Measurements from ENCODE around the gene CCL7.

CCL7 gene

GRCh38 chr17:34303606-34304005 is 33.6 kb downstream of the CCL7 start:
- TF ChIP-seq CTCF (IDR thresholded peaks at IDR 0.05; ENCODE audit: control insufficient read depth, insufficient read depth, low read depth, low read length, missing control alignments): no peak
- no peak overlapping the region for H3K4me3 ChIP-seq (ENCODE audit: control insufficient read depth, low read depth, low read length)
- no peak for DNase-seq (ENCODE audit: low read depth)

- no peak for DNase-seq (ENCODE audit: low read depth)
- no peak overlapping the region for H3K4me3 ChIP-seq (ENCODE audit: control insufficient read depth, low read depth, low read length)
- TF ChIP-seq CTCF (IDR thresholded peaks at IDR 0.05; ENCODE audit: control insufficient read depth, insufficient read depth, low read depth, low read length, missing control alignments): no peak
These were observed 35.0 kb downstream of the CCL7 start for GRCh38 chr17:34305061-34305460.

GRCh38 chr17:34305606-34306005 is 35.6 kb downstream of the CCL7 start:
- no peak overlapping the region for H3K4me3 ChIP-seq (ENCODE audit: control insufficient read depth, low read depth, low read length)
- TF ChIP-seq CTCF (IDR thresholded peaks at IDR 0.05; ENCODE audit: control insufficient read depth, insufficient read depth, low read depth, low read length, missing control alignments): no peak
- DNase-seq (ENCODE audit: low read depth): no peak

DNA sequence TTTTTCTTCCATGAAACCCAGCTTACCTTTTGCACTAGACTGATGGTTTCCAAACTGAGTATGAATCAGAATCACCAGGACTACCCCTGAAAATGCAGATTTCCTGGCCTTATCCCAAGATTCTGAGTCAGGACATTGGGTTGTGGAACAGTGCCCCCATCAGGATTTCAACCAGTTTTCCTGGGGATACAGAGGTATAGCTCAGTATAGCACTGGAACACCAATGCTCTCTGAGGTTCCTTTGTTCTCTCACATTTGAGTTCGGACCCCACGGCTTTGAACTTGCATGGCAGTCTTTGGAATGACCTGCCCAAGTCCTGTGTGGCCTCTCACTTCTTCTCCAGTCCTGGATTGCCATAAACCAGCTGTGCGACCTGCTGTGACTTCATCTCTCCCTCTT is 36.4 kb downstream of the CCL7 start:
- TF ChIP-seq CTCF (IDR thresholded peaks at IDR 0.05; ENCODE audit: control insufficient read depth, insufficient read depth, low read depth, low read length, missing control alignments): peak; percentile 66
- peak; percentile 59 for DNase-seq (ENCODE audit: low read depth)
- no peak overlapping the region for H3K4me3 ChIP-seq (ENCODE audit: control insufficient read depth, low read depth, low read length)

- TF ChIP-seq CTCF (IDR thresholded peaks at IDR 0.05; ENCODE audit: control insufficient read depth, insufficient read depth, low read depth, low read length, missing control alignments): no peak
- DNase-seq (ENCODE audit: low read depth): peak; percentile 70
- H3K4me3 ChIP-seq (ENCODE audit: control insufficient read depth, low read depth, low read length): no peak overlapping the region
These were observed 37.1 kb downstream of the CCL7 start for GRCh38 chr17:34307110-34307509.

- TF ChIP-seq CTCF (IDR thresholded peaks at IDR 0.05; ENCODE audit: control insufficient read depth, insufficient read depth, low read depth, low read length, missing control alignments): no peak
- H3K4me3 ChIP-seq (ENCODE audit: control insufficient read depth, low read depth, low read length): no peak overlapping the region
- no peak for DNase-seq (ENCODE audit: low read depth)
These were observed 38.4 kb downstream of the CCL7 start for GRCh38 chr17:34308371-34308770.

DNA sequence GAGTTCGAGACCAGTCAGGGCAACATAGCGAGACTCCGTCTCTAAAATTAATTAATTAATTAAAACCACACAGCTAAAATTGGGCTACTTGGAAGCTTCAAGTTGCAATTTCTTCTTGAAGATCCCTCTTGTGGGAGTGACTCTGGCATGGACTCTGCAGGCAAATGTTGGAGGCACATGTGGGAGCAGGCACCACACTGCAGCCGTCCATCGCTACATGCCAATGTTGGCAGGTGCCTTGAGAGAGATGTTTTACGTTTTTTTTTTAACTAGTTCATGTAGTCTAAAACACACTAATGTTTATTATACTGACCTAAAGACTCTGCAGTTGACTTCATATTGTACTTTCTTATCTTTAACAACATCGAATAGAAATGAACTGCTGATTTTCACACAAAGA is 41.3 kb downstream of the CCL7 start:
- no peak for TF ChIP-seq CTCF (IDR thresholded peaks at IDR 0.05; ENCODE audit: control insufficient read depth, insufficient read depth, low read depth, low read length, missing control alignments)
- no peak overlapping the region for H3K4me3 ChIP-seq (ENCODE audit: control insufficient read depth, low read depth, low read length)
- no peak for DNase-seq (ENCODE audit: low read depth)
